Osteocyte (in vitro differentiated cells): ENCODE data around the gene EXT2. TPM values are rescaled to one million over a fixed set of nuclear protein-coding genes. Genes with fewer than 3 reads are reported as not detected.

Experiments
- DNase-seq: peaks from one replicate; pipeline ENCODE4 v3.0.0; 2021; ENCODE audit warnings: mixed read lengths; ENCODE audit not compliant: unreplicated experiment; ENCODE audit errors: extremely low spot score
- H3K27ac Mint-ChIP-seq: one replicate; pipeline ENCODE4 v1.8.0; 2021; ENCODE audit warnings: mild to moderate bottlenecking, mixed read lengths; ENCODE audit not compliant: unreplicated experiment
- H3K27me3 Mint-ChIP-seq: one replicate; pipeline ENCODE4 v1.8.0; 2021; ENCODE audit warnings: mixed read lengths; ENCODE audit not compliant: unreplicated experiment
- H3K36me3 Mint-ChIP-seq: one replicate; pipeline ENCODE4 v1.8.0; 2021; ENCODE audit warnings: mixed read lengths; ENCODE audit not compliant: unreplicated experiment
- H3K4me1 Mint-ChIP-seq: one replicate; pipeline ENCODE4 v1.8.0; 2021; ENCODE audit warnings: mixed read lengths; ENCODE audit not compliant: unreplicated experiment
- H3K4me3 Mint-ChIP-seq: one replicate; pipeline ENCODE4 v1.8.0; 2021; ENCODE audit warnings: mild to moderate bottlenecking, moderate library complexity, mixed read lengths; ENCODE audit not compliant: unreplicated experiment
- H3K9me3 Mint-ChIP-seq: one replicate; pipeline ENCODE4 v1.8.0; 2021; ENCODE audit warnings: mixed read lengths; ENCODE audit not compliant: unreplicated experiment
- total RNA-seq: library from RNA; stranded (reverse); gene quantifications from 2 replicates; pipeline ENCODE4 v1.2.1, GENCODE V29; 2021
- TF ChIP-seq, protein P1 (sequence below): fragments of 200-600 bp; sonication (generic); IDR thresholded peaks from 2 replicates; pipeline ENCODE4 v1.5.0; 2021; ENCODE audit warnings: antibody characterized with exemption, mild to moderate bottlenecking, moderate library complexity

Gene EXT2
- total RNA-seq, 1 donor from 2014 or later: 102 TPM

GRCh38 chr11:44286911-44287310 is 191.4 kb downstream of the EXT2 start:
- Mint-ChIP-seq H3K36me3 (no peaks in the 10 kb centered on the region), H3K27ac (no peak overlapping the region), H3K4me3 (no peak overlapping the region)

DNA sequence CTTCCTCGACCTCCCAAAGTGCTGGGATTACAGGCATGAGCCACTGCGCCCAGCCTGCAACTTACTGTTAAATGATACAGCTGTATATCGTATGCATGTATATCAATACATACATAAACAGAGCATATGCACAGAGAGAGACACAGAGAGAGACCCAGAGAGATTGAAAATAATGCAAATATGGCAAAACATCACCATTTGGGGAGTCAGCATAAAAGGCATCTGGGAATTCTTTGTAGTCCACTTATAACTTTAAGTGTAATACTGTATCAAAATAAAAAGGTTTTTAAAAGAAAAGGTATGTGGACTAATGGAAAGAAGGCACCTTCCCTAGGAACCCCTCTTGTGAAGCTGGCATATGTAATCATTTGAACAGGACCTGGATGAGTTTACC is 192.7 kb downstream of the EXT2 start:
- H3K4me1 Mint-ChIP-seq: peaks cover 2% of the 10 kb centered on the region
- H3K27me3 Mint-ChIP-seq: peaks cover 9% of the 10 kb centered on the region
- H3K27ac Mint-ChIP-seq: no peak overlapping the region
- H3K9me3 Mint-ChIP-seq: no peaks in the 10 kb centered on the region
- H3K4me3 Mint-ChIP-seq: no peak overlapping the region
- no peak for DNase-seq
- TF ChIP-seq, protein P1, sequence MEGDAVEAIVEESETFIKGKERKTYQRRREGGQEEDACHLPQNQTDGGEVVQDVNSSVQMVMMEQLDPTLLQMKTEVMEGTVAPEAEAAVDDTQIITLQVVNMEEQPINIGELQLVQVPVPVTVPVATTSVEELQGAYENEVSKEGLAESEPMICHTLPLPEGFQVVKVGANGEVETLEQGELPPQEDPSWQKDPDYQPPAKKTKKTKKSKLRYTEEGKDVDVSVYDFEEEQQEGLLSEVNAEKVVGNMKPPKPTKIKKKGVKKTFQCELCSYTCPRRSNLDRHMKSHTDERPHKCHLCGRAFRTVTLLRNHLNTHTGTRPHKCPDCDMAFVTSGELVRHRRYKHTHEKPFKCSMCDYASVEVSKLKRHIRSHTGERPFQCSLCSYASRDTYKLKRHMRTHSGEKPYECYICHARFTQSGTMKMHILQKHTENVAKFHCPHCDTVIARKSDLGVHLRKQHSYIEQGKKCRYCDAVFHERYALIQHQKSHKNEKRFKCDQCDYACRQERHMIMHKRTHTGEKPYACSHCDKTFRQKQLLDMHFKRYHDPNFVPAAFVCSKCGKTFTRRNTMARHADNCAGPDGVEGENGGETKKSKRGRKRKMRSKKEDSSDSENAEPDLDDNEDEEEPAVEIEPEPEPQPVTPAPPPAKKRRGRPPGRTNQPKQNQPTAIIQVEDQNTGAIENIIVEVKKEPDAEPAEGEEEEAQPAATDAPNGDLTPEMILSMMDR: no peak
- H3K36me3 Mint-ChIP-seq: no peaks in the 10 kb centered on the region

More at GRCh38 chr11:44286911-44287310, 191.4 kb downstream of the EXT2 start:
- H3K27me3 Mint-ChIP-seq: peaks cover 8% of the 10 kb centered on the region
- TF ChIP-seq, protein P1: no peak
- no peak for DNase-seq
- no peaks in the 10 kb centered on the region for H3K9me3 Mint-ChIP-seq
- H3K4me1 Mint-ChIP-seq: peaks cover 2% of the 10 kb centered on the region

GRCh38 chr11:44290208-44290607 is 194.7 kb downstream of the EXT2 start:
- no peak overlapping the region for H3K27ac Mint-ChIP-seq
- H3K4me3 Mint-ChIP-seq: no peak overlapping the region
- H3K27me3 Mint-ChIP-seq: peaks cover 12% of the 10 kb centered on the region
- no peak for DNase-seq
- H3K4me1 Mint-ChIP-seq: peaks cover 2% of the 10 kb centered on the region
- TF ChIP-seq, protein P1: no peak
- H3K9me3 Mint-ChIP-seq: no peaks in the 10 kb centered on the region
- no peaks in the 10 kb centered on the region for H3K36me3 Mint-ChIP-seq

Other genes with a start within 250 kb of the EXT2 start
- gene ALKBH3, start 214.8 kb upstream of the EXT2 start, total RNA-seq: 32.4 and 39.6 TPM in 2 replicates
- 1.1 and 1.2 TPM in 2 replicates for gene C11orf96, start 153.0 kb upstream of the EXT2 start, total RNA-seq
- gene ACCSL, start 47.7 kb upstream of the EXT2 start, total RNA-seq: not detected in 2 replicates
- gene ACCS, start 29.4 kb upstream of the EXT2 start, total RNA-seq: 4.3 and 4.5 TPM in 2 replicates
- not detected in 2 replicates for gene ALX4, start 214.5 kb downstream of the EXT2 start, total RNA-seq